C4-2B (cell line): ENCODE data around the gene ZNF710.

ENCODE experiments used
- CTCF ChIP-seq: fragments of 450-650 bp; conservative IDR thresholded peaks from 2 replicates; pipeline ENCODE4 v1.5.1; 2017; ENCODE audit warnings: mild to moderate bottlenecking
- ZFX ChIP-seq: fragments of 450-650 bp; IDR thresholded peaks from 2 replicates; pipeline ENCODE4 v1.6.1; 2017

GRCh38 chr15:89967881-89968280, 33.2 kb upstream of the ZNF710 start:
- no peak for TF ChIP-seq CTCF
- no peak for TF ChIP-seq ZFX
